ENCODE results near the gene LRRC27. TPM values are rescaled to one million over a fixed set of nuclear protein-coding genes. Genes with fewer than 3 reads are reported as not detected.

The LRRC27 gene
- polyA plus RNA-seq, 3 donors = 3.6 to 12.8 (median 3.6) TPM

DNA sequence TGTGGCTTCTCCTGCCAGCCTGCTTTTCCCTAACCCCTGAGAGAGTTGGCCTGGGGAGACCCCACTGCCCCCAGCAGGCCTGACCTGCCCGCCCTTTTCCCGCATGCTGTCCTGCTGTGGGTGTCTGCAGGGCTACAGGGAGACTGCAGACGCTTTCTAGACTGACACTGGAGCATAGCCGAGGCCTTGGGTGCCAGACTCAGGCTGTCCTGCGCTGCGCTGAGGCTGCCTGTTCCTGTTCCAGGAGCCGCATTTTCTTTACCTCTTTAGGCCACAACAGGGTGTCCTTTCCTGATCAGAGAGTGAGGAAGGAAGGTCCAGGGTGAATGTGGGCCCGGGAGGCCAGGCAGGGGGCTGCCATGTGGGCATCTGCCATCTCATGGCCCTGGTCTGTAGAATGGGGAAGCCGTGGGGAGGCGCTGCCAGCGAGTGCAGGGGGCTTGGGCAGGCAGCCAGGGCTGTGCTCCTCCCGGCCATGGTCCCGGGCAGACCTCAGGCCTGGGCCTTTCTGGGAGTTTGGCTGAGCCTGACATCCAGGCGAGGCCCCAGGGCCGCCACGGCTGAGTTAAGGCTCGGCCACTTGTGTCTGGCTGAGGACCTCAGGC is 68.7 kb downstream of the LRRC27 start:
- Histone ChIP-seq H2AFZ (ENCODE audit: insufficient read depth, low read depth, low read length, poor library complexity, severe bottlenecking) (no peak overlapping the region), H3K27me3 (ENCODE audit: control insufficient read depth in 2 of 2, insufficient read depth in 2 of 2, low read length in 2 of 2) (no peaks in the 10 kb centered on the region), H3K9me3 (replicated peaks in 1 of 2; ENCODE audit: control insufficient read depth in 1 of 2, insufficient read depth in 1 of 2, low read length in 2 of 2) (no peaks in the 10 kb centered on the region), H3K4me3 (replicated peaks in 1 of 3; ENCODE audit: low read depth in 2 of 3, low read length in 3 of 3) (peak overlapping the region in 1 of 3 experiments; percentile 5), H3K4me2 (replicated peaks; ENCODE audit: extremely low read depth, low read length, poor library complexity, severe bottlenecking) (peak overlapping the region; percentile 52), H3K9ac (ENCODE audit: insufficient read depth, low read length, poor library complexity, severe bottlenecking) (no peak overlapping the region), H3K27ac (ENCODE audit: low read depth in 1 of 2, low read length in 2 of 2) (peak overlapping the region; percentile 0 to 47), H3K4me1 (ENCODE audit: control insufficient read depth in 1 of 2, insufficient read depth in 2 of 2, low read length in 2 of 2) (peaks cover 52 to 58% of the 10 kb centered on the region in 2 donors), H3K36me3 (replicated peaks in 1 of 2; ENCODE audit: control insufficient read depth in 1 of 2, insufficient read depth in 2 of 2, low read length in 2 of 2) (peaks cover 9 to 10% of the 10 kb centered on the region in 2 donors), H3K79me2 (ENCODE audit: insufficient read depth, low read length) (peaks cover 74% of the 10 kb centered on the region), H4K20me1 (ENCODE audit: insufficient read depth, low read length) (peaks cover 70% of the 10 kb centered on the region)
- peaks cover 1 to 3% (median 1%) of the 10 kb centered on the region in 3 donors for H3K27me3 Mint-ChIP-seq (ENCODE audit: low read depth in 3 of 3)
- H3K9me3 Mint-ChIP-seq = no peaks in the 10 kb centered on the region
- peak overlapping the region; percentile 19 to 87 (median 75) for H3K27ac Mint-ChIP-seq
- H3K36me3 Mint-ChIP-seq = peaks cover 13 to 30% of the 10 kb centered on the region in 2 donors
- WGBS (ENCODE audit: insufficient coverage) = 15% methylated on average over 14 of the region's 17 CpGs
- TF ChIP-seq, protein P1, sequence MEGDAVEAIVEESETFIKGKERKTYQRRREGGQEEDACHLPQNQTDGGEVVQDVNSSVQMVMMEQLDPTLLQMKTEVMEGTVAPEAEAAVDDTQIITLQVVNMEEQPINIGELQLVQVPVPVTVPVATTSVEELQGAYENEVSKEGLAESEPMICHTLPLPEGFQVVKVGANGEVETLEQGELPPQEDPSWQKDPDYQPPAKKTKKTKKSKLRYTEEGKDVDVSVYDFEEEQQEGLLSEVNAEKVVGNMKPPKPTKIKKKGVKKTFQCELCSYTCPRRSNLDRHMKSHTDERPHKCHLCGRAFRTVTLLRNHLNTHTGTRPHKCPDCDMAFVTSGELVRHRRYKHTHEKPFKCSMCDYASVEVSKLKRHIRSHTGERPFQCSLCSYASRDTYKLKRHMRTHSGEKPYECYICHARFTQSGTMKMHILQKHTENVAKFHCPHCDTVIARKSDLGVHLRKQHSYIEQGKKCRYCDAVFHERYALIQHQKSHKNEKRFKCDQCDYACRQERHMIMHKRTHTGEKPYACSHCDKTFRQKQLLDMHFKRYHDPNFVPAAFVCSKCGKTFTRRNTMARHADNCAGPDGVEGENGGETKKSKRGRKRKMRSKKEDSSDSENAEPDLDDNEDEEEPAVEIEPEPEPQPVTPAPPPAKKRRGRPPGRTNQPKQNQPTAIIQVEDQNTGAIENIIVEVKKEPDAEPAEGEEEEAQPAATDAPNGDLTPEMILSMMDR (IDR thresholded peaks at IDR 0.05) = no peak
- intact Hi-C loops (cut with micrococcal nuclease) = no loop called here
- H3K4me1 Mint-ChIP-seq = peaks cover 49% of the 10 kb centered on the region
- peak; percentile 35 to 52 (median 50) for DNase-seq
- H3K4me3 Mint-ChIP-seq = peak overlapping the region; percentile 63 to 64

DNA sequence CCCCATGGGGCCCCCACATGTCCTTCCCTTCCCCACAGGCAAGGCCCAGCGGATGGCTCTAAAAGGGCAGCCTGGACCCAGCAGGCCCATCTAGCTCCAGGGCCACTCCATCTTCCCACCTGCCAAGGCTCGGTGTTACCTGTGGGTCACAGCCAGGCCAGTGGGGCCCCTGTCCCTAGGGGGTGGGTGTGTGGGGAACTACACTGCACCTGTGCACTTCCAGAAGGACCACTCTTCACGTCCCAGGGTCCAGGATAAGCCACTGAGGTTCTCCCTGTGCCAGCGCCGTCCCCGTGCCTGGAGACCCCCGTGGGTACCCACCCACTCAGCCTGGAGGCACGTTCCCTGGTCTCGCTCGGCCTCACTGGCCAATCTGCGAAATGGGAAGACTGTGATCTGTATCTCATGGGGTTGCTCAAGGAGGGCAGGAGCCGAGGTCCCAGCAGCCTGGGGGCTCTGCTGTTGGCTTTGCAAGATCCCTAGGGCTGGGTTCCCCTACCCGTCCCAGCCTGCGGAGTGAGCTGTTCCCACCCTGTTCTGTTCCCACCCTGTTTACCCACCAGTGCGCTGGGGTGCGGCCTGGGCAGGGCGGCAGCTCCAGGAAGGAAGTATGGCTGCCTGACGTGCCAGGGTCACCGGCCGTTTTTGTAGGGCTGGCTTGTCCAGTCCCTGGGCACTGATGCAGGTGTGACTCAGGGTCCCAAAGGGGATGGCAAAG is 69.6 kb downstream of the LRRC27 start:
- peaks cover 82% of the 10 kb centered on the region for H3K79me2 ChIP-seq (ENCODE audit: insufficient read depth, low read length)

More for the DNA sequence above, 69.6 kb downstream of the LRRC27 start:
- Mint-ChIP-seq H3K27ac (peak overlapping the region in 3 of 7 donors; percentile 25 to 50 (median 46)), H3K4me3 (peak overlapping the region in 1 of 2 donors; percentile 2), H3K27me3 (ENCODE audit: low read depth in 3 of 3) (peaks cover 1 to 3% (median 1%) of the 10 kb centered on the region in 3 donors), H3K36me3 (peaks cover 21 to 39% of the 10 kb centered on the region in 2 donors), H3K9me3 (no peaks in the 10 kb centered on the region), H3K4me1 (peaks cover 51% of the 10 kb centered on the region)
- Histone ChIP-seq H3K4me2 (replicated peaks; ENCODE audit: extremely low read depth, low read length, poor library complexity, severe bottlenecking) (peak overlapping the region; percentile 52), H3K27me3 (ENCODE audit: control insufficient read depth in 2 of 2, insufficient read depth in 2 of 2, low read length in 2 of 2) (no peaks in the 10 kb centered on the region), H4K20me1 (ENCODE audit: insufficient read depth, low read length) (peaks cover 75% of the 10 kb centered on the region), H3K4me1 (ENCODE audit: control insufficient read depth in 1 of 2, insufficient read depth in 2 of 2, low read length in 2 of 2) (peaks cover 49 to 52% of the 10 kb centered on the region in 2 donors), H3K36me3 (replicated peaks in 1 of 2; ENCODE audit: control insufficient read depth in 1 of 2, insufficient read depth in 2 of 2, low read length in 2 of 2) (peaks cover 17 to 19% of the 10 kb centered on the region in 2 donors), H2AFZ (ENCODE audit: insufficient read depth, low read depth, low read length, poor library complexity, severe bottlenecking) (no peak overlapping the region), H3K9ac (ENCODE audit: insufficient read depth, low read length, poor library complexity, severe bottlenecking) (no peak overlapping the region), H3K27ac (ENCODE audit: low read depth in 1 of 2, low read length in 2 of 2) (peak overlapping the region in 1 of 2 donors; percentile 47), H3K4me3 (replicated peaks in 1 of 3; ENCODE audit: low read depth in 2 of 3, low read length in 3 of 3) (peak overlapping the region in 1 of 3 experiments; percentile 5), H3K9me3 (replicated peaks in 1 of 2; ENCODE audit: control insufficient read depth in 1 of 2, insufficient read depth in 1 of 2, low read length in 2 of 2) (no peaks in the 10 kb centered on the region)
- intact Hi-C loops (cut with micrococcal nuclease) = no loop called here
- TF ChIP-seq, protein P1 (IDR thresholded peaks at IDR 0.05) = no peak
- 58% methylated on average over 18 of the region's 20 CpGs for WGBS (ENCODE audit: insufficient coverage)
- no peak for DNase-seq
